ENCODE measurements around the gene ESR1. TPM values are rescaled to one million over a fixed set of nuclear protein-coding genes. Genes with fewer than 3 reads are reported as not detected.
A peak's percentile ranks its signal among the peaks of the same experiment; 100 is the strongest.

Gene ESR1
- total RNA-seq, 1 experiment from 2014 or later = 0.98 TPM

- H3K4me3 Mint-ChIP-seq = no peak overlapping the region
- peaks cover 4% of the 10 kb centered on the region; the same call in 1 of the 2 replicates for H3K4me1 Mint-ChIP-seq
- H3K27ac Mint-ChIP-seq = no peak overlapping the region
- DNase-seq (ENCODE audit: low spot score) (peak; percentile 56), ATAC-seq (peak; percentile 73)
- no peaks in the 10 kb centered on the region for H3K36me3 Mint-ChIP-seq
- TF ChIP-seq FOXK1 (CRISPR knock-in tag; IDR thresholded peaks at IDR 0.05) (0 out of 2 replicates have a peak, but pooled peaks have one; percentile 22), ZBTB21 (CRISPR knock-in tag; IDR thresholded peaks at IDR 0.05; ENCODE audit: borderline replicate concordance) (no peak), OVOL2 (CRISPR knock-in tag; IDR thresholded peaks at IDR 0.05; ENCODE audit: borderline replicate concordance) (no peak), ZNF121 (CRISPR knock-in tag; IDR thresholded peaks at IDR 0.05) (no peak), ERG (CRISPR knock-in tag; IDR thresholded peaks at IDR 0.05) (no peak), TEAD4 (CRISPR knock-in tag; IDR thresholded peaks at IDR 0.05) (0 out of 2 replicates have a peak, but pooled peaks have one; percentile 24), TCF7 (CRISPR knock-in tag; IDR thresholded peaks at IDR 0.05; ENCODE audit: low read depth) (no peak), RORB (CRISPR knock-in tag; IDR thresholded peaks at IDR 0.05) (no peak), PREB (CRISPR knock-in tag; IDR thresholded peaks at IDR 0.05; ENCODE audit: borderline replicate concordance) (no peak), EMX1 (CRISPR knock-in tag; IDR thresholded peaks at IDR 0.05) (no peak), ZNF512 (CRISPR knock-in tag; IDR thresholded peaks at IDR 0.05; ENCODE audit: borderline replicate concordance) (0 out of 2 replicates have a peak, but pooled peaks have one; percentile 33), TEAD1 (CRISPR knock-in tag; IDR thresholded peaks at IDR 0.05) (no peak)
- POLR2A ChIA-PET = no interaction called here
- CTCF ChIA-PET = interaction anchor here (1.7 kb wide), 1 partner anchor 278 kb away, joined by 5 read pairs; no protein-coding TSS in a partner anchor
- H3K9me3 Mint-ChIP-seq = peaks cover 3% of the 10 kb centered on the region; the same call in 1 of the 2 replicates
- H3K27me3 Mint-ChIP-seq (ENCODE audit: low read depth) = no peaks in the 10 kb centered on the region
These were observed 39.6 kb downstream of the ESR1 start for GRCh38 chr6:151847064-151847463.

GRCh38 chr6:151850479-151851003 is 43.1 kb downstream of the ESR1 start:
- Mint-ChIP-seq H3K27ac (no peak overlapping the region), H3K36me3 (no peaks in the 10 kb centered on the region), H3K4me3 (no peak overlapping the region), H3K9me3 (peaks cover 3% of the 10 kb centered on the region; the same call in 1 of the 2 replicates), H3K4me1 (no peaks in the 10 kb centered on the region), H3K27me3 (ENCODE audit: low read depth) (no peaks in the 10 kb centered on the region)
- ChIA-PET POLR2A (no interaction called here), CTCF (no interaction called here)
- DNase-seq (ENCODE audit: low spot score) = peak; percentile 11
- peak; percentile 53; the same call in 1 of the 2 replicates for ATAC-seq
- TF ChIP-seq SOX15 (CRISPR knock-in tag; IDR thresholded peaks at IDR 0.05) (no peak), NR1H2 (CRISPR knock-in tag; IDR thresholded peaks at IDR 0.05) (no peak), ESRRA (CRISPR knock-in tag; IDR thresholded peaks at IDR 0.05; ENCODE audit: borderline replicate concordance) (no peak), ZNF423 (CRISPR knock-in tag; IDR thresholded peaks at IDR 0.05) (no peak), JUN (CRISPR knock-in tag; IDR thresholded peaks at IDR 0.05) (no peak), E2F5 (CRISPR knock-in tag; IDR thresholded peaks at IDR 0.05) (no peak), USF1 (CRISPR knock-in tag; IDR thresholded peaks at IDR 0.05) (no peak), ARID4B (CRISPR knock-in tag; IDR thresholded peaks at IDR 0.05; ENCODE audit: borderline replicate concordance) (no peak), ZMAT4 (CRISPR knock-in tag; IDR thresholded peaks at IDR 0.05) (no peak), FOXP1 (CRISPR knock-in tag; IDR thresholded peaks at IDR 0.05; ENCODE audit: borderline replicate concordance) (no peak), PREB (CRISPR knock-in tag; IDR thresholded peaks at IDR 0.05; ENCODE audit: borderline replicate concordance) (no peak), HMGA2 (CRISPR knock-in tag; IDR thresholded peaks at IDR 0.05) (no peak), NR2C2 (CRISPR knock-in tag; IDR thresholded peaks at IDR 0.05) (no peak), ZBTB21 (CRISPR knock-in tag; IDR thresholded peaks at IDR 0.05; ENCODE audit: borderline replicate concordance) (no peak)
